H1 (cell line): Measurements from ENCODE around the gene CEP85L. TPM values are rescaled to one million over a fixed set of nuclear protein-coding genes. Genes with fewer than 3 reads are reported as not detected.

Source experiments
- FOSL1 ChIP-seq: IDR thresholded peaks from 2 replicates; pipeline ENCODE4 v1.6.1; 2011; ENCODE audit warnings: mild to moderate bottlenecking, low read depth, low read length, moderate library complexity; ENCODE audit not compliant: insufficient read depth
- SRF ChIP-seq: IDR thresholded peaks from 2 replicates; pipeline ENCODE4 v1.6.1; 2011; ENCODE audit warnings: mild to moderate bottlenecking, low read depth, low read length, moderate library complexity
- YY1 ChIP-seq: IDR thresholded peaks from 2 replicates; pipeline ENCODE4 v1.6.1; 2011; ENCODE audit warnings: low read depth, mild to moderate bottlenecking, low read length
- polyA plus RNA-seq, 7 experiments: library from polyadenylated mRNA; depleted of rRNA in 3 of 7; stranded (reverse) in 5 of 7; unstranded in 2 of 7; fragments of >200 nt in 5 of 7; fragments of 200-250 nt in 2 of 7; gene quantifications; 1 replicate in 5 of 7; 2 replicates in 1 of 7; 4 replicates in 1 of 7; pipeline versions ENCODE4 v1.2.1 to v1.2.3, GENCODE V29; 2011 to 2013; ENCODE audit warnings: missing spikeins in 2 of 7, mixed read lengths in 2 of 7
- total RNA-seq: library from RNA; stranded (reverse); fragmentation: NEBNext Ultra II Directional; extraction: Animal tissue kit (Norgen Biotek cat#: 25700); gene quantifications from 2 replicates; pipeline ENCODE4 v1.2.1, GENCODE V29; 2021
- TF ChIP-seq, protein P1 (sequence below): IDR thresholded peaks from 2 replicates; pipeline ENCODE4 v1.6.1; 2012; ENCODE audit warnings: low read length, inconsistent platforms

CEP85L gene
- total and polyA plus RNA-seq, 2 of the 8 experiments (the other 6 are each of a cell fraction or from before 2014, with no cell fraction given) = 3.2 to 27.6 TPM

DNA sequence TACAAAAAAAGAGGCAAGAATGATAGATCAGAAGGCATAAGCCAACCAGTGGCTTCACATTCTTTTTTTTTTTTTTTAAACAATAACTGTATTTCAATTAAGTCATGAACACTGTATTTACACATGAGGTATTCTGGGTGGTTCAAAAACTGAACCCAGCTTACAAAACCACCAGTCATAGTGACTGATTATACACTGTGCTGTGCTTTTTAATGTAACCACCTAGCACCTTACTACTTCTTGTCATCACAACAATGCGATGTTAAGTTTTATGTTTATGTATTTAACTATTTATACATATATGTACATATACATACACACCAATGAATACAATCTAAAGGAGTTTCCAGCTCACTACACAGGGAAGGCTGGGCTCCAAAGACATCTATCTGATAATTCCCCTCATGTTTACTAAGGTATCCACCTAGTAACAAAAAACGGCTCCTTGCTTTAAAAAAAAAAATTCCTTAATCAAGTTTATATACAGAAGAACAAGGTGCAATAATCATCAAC, 190.4 kb downstream of the CEP85L start (continued):
- TF ChIP-seq, protein P1, sequence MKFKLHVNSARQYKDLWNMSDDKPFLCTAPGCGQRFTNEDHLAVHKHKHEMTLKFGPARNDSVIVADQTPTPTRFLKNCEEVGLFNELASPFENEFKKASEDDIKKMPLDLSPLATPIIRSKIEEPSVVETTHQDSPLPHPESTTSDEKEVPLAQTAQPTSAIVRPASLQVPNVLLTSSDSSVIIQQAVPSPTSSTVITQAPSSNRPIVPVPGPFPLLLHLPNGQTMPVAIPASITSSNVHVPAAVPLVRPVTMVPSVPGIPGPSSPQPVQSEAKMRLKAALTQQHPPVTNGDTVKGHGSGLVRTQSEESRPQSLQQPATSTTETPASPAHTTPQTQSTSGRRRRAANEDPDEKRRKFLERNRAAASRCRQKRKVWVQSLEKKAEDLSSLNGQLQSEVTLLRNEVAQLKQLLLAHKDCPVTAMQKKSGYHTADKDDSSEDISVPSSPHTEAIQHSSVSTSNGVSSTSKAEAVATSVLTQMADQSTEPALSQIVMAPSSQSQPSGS = no peak
- TF ChIP-seq SRF = no peak
- no peak for TF ChIP-seq FOSL1
- TF ChIP-seq YY1 = no peak
